ENCODE data around the gene TCN2.
"Not testable (repeated sequence)": the region's sequence is repeated elsewhere in the genome, so short reads cannot be mapped to it uniquely, and the experiment has no call there.

The TCN2 gene

GRCh38 chr22:30606455-30607299 lies at the start of gene TCN2:
TCN2 (plus strand) TSS chr22:30607174; CDS start chr22:30607332, 158 bp downstream.
- no peak for TF ChIP-seq CTCF (IDR thresholded peaks at IDR 0.05; ENCODE audit: low read depth, low read length)
- peak within 1 kb of the TSS; percentile 55 to 64 for H3K4me3 ChIP-seq (replicated peaks in 1 of 2; ENCODE audit: low read depth in 2 of 2, low read length in 2 of 2)
- peak; percentile 84 to 89 for DNase-seq (ENCODE audit: low read depth in 2 of 2)

GRCh38 chr22:30557243-30557642 lies 49.7 kb upstream of the TCN2 start:
- no peak for DNase-seq (ENCODE audit: low read depth in 2 of 2)
- TF ChIP-seq CTCF (IDR thresholded peaks at IDR 0.05; ENCODE audit: low read depth, low read length) = no peak
- no peak overlapping the region for H3K4me3 ChIP-seq (replicated peaks in 1 of 2; ENCODE audit: low read depth in 2 of 2, low read length in 2 of 2)

- DNase-seq (ENCODE audit: low read depth in 2 of 2) = no peak
- no peak for TF ChIP-seq CTCF (IDR thresholded peaks at IDR 0.05; ENCODE audit: low read depth, low read length)
Measured at GRCh38 chr22:30559889-30560288, 47.1 kb upstream of the TCN2 start.

GRCh38 chr22:30560643-30561202 lies 46.3 kb upstream of the TCN2 start:
- not testable (repeated sequence) for H3K4me3 ChIP-seq (replicated peaks in 1 of 2; ENCODE audit: low read depth in 2 of 2, low read length in 2 of 2); DNase-seq (ENCODE audit: low read depth in 2 of 2)
- peak; percentile 19 for TF ChIP-seq CTCF (IDR thresholded peaks at IDR 0.05; ENCODE audit: low read depth, low read length)

More at GRCh38 chr22:30559889-30560288, 47.1 kb upstream of the TCN2 start:
- H3K4me3 ChIP-seq (replicated peaks in 1 of 2; ENCODE audit: low read depth in 2 of 2, low read length in 2 of 2) = no peak overlapping the region

- no peak overlapping the region for H3K4me3 ChIP-seq (replicated peaks in 1 of 2; ENCODE audit: low read depth in 2 of 2, low read length in 2 of 2)
- TF ChIP-seq CTCF (IDR thresholded peaks at IDR 0.05; ENCODE audit: low read depth, low read length) = no peak
- DNase-seq (ENCODE audit: low read depth in 2 of 2) = no peak
Measured at GRCh38 chr22:30561402-30562189, 45.4 kb upstream of the TCN2 start.

GRCh38 chr22:30562366-30562765 lies 44.6 kb upstream of the TCN2 start:
- no peak for DNase-seq (ENCODE audit: low read depth in 2 of 2)
- H3K4me3 ChIP-seq (replicated peaks in 1 of 2; ENCODE audit: low read depth in 2 of 2, low read length in 2 of 2) = no peak overlapping the region
- TF ChIP-seq CTCF (IDR thresholded peaks at IDR 0.05; ENCODE audit: low read depth, low read length) = no peak
